ENCODE results near the gene RNGTT.

Gene RNGTT

GRCh38 chr6:88813045-88813444 lies 150.4 kb downstream of the RNGTT start:
- POLR2A ChIA-PET = no interaction called here
- CTCF ChIA-PET = interaction anchor here (0.6 to 1.5 kb wide), 4 partner anchors 33 to 884 kb away, joined by 3 to 4 read pairs (median 3); no protein-coding TSS in a partner anchor
- no peaks in the 10 kb centered on the region for H3K36me3 ChIP-seq (ENCODE audit: control insufficient read depth in 2 of 2, insufficient read depth in 1 of 2, low read length in 2 of 2)
- H3K9me3 ChIP-seq (ENCODE audit: control insufficient read depth, insufficient read depth, low read depth, low read length) = no peaks in the 10 kb centered on the region
- H3K4me1 ChIP-seq (ENCODE audit: control insufficient read depth, insufficient read depth, low read length) = peaks cover 7% of the 10 kb centered on the region
- H3K27ac ChIP-seq (ENCODE audit: extremely low read depth, low read depth, low read length) = no peak overlapping the region
- no peak for TF ChIP-seq ZNF248 (tag by site-specific recombination; IDR thresholded peaks at IDR 0.05)
- peak; percentile 63 for TF ChIP-seq WT1 (tag by site-specific recombination; IDR thresholded peaks at IDR 0.05)
- TF ChIP-seq ZNF513 (tag by site-specific recombination; IDR thresholded peaks at IDR 0.05) = no peak
- TF ChIP-seq ZNF114 (tag by site-specific recombination; IDR thresholded peaks at IDR 0.05) = no peak
- TF ChIP-seq ZNF391 (tag by site-specific recombination; IDR thresholded peaks at IDR 0.05; ENCODE audit: borderline replicate concordance, low read depth) = no peak
- TF ChIP-seq ZBTB10 (tag by site-specific recombination; IDR thresholded peaks at IDR 0.05) = no peak
- TF ChIP-seq ZNF600 (tag by site-specific recombination; IDR thresholded peaks at IDR 0.05) = peak; percentile 74
- no peak for TF ChIP-seq ZNF280C (tag by site-specific recombination; IDR thresholded peaks at IDR 0.05)
- no peak for TF ChIP-seq ZBTB8A (tag by site-specific recombination; IDR thresholded peaks at IDR 0.05)
- TF ChIP-seq ZBTB17 (tag by site-specific recombination; IDR thresholded peaks at IDR 0.05) = peak; percentile 62
- no peak for TF ChIP-seq SETDB1 (IDR thresholded peaks at IDR 0.05; ENCODE audit: insufficient read length, low read length)
- TF ChIP-seq ZNF433 (tag by site-specific recombination; IDR thresholded peaks at IDR 0.05; ENCODE audit: low read depth) = no peak
- TF ChIP-seq ZNF140 (tag by site-specific recombination; IDR thresholded peaks at IDR 0.05) = no peak
- TF ChIP-seq HOXA7 (CRISPR knock-in tag; IDR thresholded peaks at IDR 0.05; ENCODE audit: borderline replicate concordance) = no peak
- TF ChIP-seq ZNF311 (tag by site-specific recombination; IDR thresholded peaks at IDR 0.05; ENCODE audit: borderline replicate concordance) = no peak
- no peak for TF ChIP-seq ZNF16 (tag by site-specific recombination; IDR thresholded peaks at IDR 0.05; ENCODE audit: low read depth)
- no peak for TF ChIP-seq SP7 (tag by site-specific recombination; IDR thresholded peaks at IDR 0.05)
- no peak for TF ChIP-seq ZNF423 (tag by site-specific recombination; IDR thresholded peaks at IDR 0.05)
- TF ChIP-seq OSR2 (tag by site-specific recombination; IDR thresholded peaks at IDR 0.05) = 0 out of 2 replicates have a peak, but pooled peaks have one; percentile 10
- no peak for TF ChIP-seq ZNF580 (tag by site-specific recombination; IDR thresholded peaks at IDR 0.05)
- TF ChIP-seq ZNF19 (tag by site-specific recombination; IDR thresholded peaks at IDR 0.05; ENCODE audit: low read depth) = no peak
- TF ChIP-seq ZNF658 (tag by site-specific recombination; IDR thresholded peaks at IDR 0.05) = no peak
- peak; percentile 58; the same call in 1 of the 2 replicates for TF ChIP-seq MZF1 (tag by site-specific recombination; IDR thresholded peaks at IDR 0.05; ENCODE audit: borderline replicate concordance)
- TF ChIP-seq ZBTB49 (tag by site-specific recombination; IDR thresholded peaks at IDR 0.05; ENCODE audit: low read depth) = no peak
- H3K4me3 ChIP-seq (ENCODE audit: low read depth, low read length) = no peak overlapping the region

Measured in HEK293 (cell line).